Measurements from ENCODE around the gene SKP2. TPM values are rescaled to one million over a fixed set of nuclear protein-coding genes. Genes with fewer than 3 reads are reported as not detected.

The SKP2 gene
- total RNA-seq, 1 donor from 2014 or later, result 27.4 TPM

DNA sequence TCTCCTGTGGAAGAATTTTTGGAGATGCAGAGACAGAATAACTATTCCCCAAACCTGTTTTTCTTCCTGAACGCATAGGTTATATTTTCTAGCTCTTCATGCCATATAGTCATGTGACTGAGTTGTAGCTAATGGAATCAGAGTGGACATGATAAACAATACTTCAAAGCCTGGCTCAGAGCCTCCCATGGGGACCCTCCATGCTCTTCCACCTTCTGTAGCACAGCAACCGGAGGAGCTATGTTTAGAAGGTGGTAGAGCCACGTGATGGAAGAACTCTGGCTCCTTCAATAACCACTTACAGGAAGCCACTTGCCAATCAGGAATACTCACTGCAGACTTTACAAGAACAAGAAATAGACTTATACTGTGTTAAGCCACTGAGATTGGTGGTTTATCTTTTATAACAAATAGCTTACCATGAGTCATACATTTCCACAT lies 50.6 kb downstream of the SKP2 start:
- ATAC-seq, result peak; percentile 20

DNA sequence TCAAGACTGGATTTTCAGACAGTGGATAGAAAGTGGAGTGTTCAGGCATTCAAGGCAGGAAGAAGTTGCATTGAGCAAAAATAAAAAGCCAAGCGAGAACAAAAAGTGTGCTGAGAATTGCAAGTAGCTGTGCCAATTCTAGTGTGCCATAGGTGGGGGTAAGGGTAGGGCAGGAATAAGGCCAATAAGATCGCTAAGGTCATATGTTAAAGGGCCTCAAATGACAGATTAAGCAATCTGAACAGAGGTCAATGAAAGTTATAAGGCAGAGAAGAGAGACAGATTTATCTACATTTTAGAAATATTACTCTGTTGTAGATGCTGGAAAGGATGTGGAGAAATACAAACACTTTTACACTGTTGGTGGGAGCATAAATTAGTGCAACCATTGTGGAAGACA lies 53.4 kb downstream of the SKP2 start:
- no peak for ATAC-seq

DNA sequence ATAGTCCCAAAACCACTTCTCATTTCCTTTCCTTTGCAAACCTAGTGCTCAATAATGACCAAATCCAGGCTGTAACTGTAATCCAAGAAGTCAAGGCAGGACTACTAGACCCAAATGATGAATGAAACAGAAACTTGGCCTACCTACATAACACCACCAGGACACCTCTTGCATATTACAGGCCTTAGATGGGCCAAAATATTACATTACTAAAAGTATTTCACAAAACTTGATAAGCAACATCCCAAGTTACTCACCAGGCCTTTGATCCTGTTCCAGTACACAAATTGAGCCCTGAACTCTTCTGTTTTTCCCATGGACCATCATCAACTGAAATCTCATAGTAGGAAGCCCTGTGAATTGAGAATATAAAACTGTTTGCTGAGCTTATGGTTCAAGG lies 55.0 kb downstream of the SKP2 start:
- no peak for ATAC-seq

DNA sequence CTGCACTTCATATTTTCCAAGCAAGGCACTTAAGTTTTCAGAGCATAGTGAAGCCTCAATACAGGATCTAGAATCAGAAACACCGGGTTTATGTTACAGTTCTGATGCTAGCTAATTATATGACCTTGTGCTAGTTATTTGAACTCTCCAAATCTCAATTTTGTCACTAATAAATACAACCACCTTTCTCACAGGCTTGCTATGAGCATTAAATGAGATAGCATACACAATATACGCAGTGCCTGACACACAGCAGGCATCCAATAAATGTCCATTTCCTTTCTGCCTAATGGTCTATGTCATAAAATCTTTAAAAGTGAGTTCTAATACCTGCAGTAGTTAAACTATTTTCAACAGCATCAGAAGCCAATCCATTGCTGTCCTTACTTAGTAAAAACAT lies 56.9 kb downstream of the SKP2 start:
- no peak for ATAC-seq

DNA sequence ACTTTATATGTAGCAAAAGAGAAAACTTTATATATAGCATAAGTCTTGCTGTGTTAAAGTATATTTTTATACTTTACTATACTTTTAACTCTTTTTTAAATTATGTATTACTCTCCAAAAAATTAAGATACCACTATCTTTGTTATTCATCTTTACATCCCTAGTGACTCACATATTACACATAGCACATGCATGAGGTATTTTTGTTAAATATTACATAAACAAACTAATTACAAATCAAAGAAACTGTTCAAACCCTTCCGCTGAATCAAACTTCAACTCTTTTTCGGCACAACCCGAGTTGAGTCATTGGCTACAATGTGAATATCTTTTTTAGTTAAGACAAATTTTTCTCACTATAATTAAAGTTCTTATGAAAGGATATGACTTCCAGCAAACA lies 57.8 kb downstream of the SKP2 start:
- ATAC-seq, result no peak

DNA sequence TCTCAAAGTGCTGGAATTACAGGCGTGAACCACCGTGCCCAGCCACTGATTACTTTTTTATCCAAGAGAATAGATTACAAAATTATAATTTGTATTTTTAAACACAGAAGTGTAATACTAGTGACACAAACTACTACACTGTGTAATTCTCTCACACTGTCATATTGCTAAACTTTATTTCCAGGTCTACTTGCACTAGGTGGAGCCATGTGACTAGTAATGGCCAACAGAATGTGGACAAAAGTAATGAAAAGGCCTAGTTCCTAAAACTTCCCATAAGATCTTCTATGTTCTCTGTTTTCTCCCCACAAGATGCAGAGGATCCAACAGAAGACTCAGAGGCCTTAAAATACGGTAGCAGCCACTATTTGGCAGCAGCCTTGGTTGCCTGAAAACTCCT lies 62.5 kb downstream of the SKP2 start:
- ATAC-seq, result no peak

DNA sequence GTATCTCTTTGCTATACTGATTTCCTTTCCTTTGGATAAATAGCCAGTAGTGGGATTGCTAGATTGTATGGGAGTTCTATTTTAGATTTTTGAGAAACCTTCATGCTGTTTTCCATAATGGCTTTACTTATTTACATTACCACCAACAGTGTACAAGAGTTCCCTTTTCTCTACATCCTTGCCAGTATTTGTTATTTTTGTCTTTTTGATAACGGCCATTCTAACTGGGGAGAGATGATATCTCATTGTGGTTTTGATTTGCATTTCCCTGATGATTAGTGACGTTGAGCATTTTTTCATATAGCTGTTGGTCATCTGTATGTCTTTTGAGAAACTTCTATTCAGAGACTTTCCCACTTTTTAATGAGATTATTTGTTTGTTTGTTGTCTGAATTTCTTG lies 64.0 kb downstream of the SKP2 start:
- no peak for ATAC-seq

DNA sequence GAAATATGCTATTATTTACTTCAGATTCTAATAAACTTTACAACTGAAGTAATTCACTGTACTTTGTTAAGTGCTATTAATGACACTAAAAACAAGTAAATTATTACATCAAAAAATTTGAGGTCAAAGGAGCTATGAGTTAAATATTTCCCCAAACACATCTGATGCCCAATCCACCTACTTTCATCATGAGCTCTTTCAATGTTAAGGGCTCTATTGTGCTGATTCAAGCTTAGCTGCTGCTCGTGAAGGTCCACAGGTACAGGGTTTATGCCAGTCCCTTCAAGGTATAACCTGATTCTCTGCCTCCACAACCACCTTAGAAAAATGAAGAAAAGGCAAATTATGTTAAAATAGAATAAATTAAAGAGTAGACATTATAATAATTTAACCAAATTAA lies 65.7 kb downstream of the SKP2 start:
- ATAC-seq, result no peak

DNA sequence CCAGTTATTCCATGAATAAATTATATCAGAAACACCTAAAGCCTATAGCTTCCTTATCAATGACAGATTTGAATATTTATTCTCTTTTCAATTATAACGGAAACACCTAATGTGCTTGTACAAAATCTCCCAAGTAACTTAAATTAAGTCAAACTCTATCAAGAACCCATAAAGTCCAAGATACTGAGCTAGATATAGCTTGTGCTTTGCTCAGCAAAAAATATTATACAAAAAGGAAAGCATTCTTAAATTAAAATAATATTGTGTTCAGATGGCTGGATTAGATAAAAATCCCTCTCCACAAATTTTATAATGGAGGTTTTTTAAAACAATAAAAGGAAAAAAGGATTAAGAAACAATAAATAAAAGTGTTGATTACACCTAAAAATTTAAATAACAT lies 66.1 kb downstream of the SKP2 start:
- no peak for ATAC-seq

DNA sequence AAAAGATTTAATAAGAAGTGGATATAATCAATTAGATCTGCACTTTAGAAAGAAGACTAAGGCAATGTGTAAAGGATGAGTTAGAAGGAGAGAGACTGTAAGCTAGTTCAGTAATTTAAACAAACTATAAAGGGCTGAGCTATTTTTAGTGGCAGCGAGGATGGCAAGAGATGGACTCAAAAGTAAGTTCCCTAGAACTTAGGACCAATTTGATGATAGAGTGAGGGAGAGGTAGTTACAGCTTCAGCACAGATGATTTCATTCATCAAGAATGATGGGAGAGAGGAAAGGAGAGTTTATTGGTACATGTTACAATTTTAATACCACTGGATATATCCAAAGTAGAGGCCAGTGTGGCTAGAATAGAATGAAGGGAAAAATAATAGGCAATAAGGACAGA lies 70.7 kb downstream of the SKP2 start:
- ATAC-seq, result no peak

DNA sequence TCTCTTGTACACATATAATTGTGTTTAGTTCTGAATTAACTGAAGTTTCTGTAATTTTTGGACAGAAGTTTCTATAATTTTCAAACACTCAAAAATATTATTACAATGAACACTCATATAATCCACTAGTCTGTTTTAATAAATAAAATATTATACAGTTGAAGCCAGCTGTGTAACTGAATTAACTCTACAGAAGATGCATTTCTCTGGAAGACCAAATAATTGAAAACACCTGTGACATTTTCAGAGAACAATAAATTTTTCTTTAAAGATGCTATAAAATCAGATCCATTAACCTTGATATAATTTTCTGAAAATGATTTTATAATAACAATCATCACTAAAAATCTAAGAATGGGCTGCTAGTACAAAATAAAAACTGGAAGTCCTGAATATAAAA lies 75.1 kb downstream of the SKP2 start:
- ATAC-seq, result no peak

DNA sequence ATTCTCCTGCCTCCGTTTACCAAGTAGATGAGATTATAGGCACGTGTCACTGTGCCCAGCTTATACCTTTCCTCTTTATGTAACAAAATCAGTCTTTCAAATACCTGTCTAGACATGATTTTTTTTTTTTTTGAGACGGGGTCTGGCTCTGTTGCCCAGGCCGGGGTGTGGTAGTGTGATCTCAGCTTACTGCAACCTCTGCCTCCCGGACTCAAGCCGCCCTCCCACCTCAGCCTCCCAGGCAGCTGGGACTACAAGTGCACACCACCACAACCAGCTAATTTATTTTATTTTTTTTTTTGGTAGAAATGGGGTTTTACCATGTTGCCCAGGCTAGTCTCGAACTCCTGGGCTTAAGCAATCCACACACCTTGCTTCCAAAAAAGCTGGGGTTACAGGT lies 76.6 kb downstream of the SKP2 start:
- no peak for ATAC-seq

DNA sequence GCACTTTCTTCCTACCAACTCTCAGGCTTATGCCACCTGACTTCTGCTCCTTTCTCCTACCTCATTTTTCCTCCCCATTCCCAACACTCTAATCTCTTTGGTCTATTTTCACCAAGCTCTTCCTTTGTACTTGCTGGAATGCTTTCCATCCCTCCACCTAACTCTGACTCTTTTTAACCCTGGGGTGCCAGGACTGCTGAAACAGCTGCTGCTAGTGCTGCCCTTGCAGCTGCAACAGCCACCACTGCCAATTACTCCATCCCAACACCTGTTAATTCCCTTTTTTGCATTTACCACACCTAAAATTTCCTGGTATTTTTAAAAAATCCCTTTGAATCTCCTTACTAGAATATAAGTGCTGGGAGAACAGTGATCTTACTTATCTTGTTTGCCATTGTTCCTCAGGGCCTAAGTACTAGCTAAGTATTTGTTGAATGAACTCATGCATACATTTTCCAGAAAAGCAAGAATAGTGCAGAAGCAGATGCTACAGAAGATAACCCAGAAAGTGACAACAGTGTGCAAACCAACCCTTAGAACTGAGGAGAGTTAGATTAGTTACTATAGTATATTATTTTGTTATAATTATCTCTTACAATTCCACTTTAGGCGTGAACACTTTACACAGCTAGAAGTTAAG lies 78.4 kb downstream of the SKP2 start:
- no peak for ATAC-seq

DNA sequence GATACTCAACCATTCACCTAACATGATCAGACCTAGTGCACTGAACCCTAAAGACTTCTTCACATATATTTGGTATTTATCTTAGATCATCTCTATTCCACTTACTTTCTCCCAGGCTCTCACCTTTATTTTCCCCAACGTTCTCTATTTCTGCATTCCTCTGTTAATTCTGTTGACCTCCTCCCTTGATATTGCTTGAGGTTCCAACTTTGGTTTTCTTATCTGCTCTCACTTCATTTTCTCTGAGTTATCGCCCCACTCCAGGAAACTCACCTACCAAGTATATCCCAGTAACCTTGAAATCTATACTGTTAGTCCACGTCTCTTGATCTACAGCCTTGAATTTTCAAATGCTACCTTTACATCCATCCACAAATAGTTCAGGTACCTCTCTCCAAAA lies 80.6 kb downstream of the SKP2 start:
- ATAC-seq, result no peak

Other genes with a start within 250 kb of the SKP2 start
- gene CAPSL, start 213.5 kb upstream of the SKP2 start, total RNA-seq, result not detected
- gene UGT3A1, start 160.7 kb upstream of the SKP2 start, total RNA-seq, result not detected
- not detected for gene UGT3A2, start 85.2 kb upstream of the SKP2 start, total RNA-seq
- 5.8 TPM for gene LMBRD2, start 224 bp upstream of the SKP2 start, total RNA-seq
- 13.6 TPM for gene NADK2, start 89.8 kb downstream of the SKP2 start, total RNA-seq
- gene RANBP3L, start 149.8 kb downstream of the SKP2 start, total RNA-seq, result 0.16 TPM